ENCODE results near the gene JSRP1.

DNA sequence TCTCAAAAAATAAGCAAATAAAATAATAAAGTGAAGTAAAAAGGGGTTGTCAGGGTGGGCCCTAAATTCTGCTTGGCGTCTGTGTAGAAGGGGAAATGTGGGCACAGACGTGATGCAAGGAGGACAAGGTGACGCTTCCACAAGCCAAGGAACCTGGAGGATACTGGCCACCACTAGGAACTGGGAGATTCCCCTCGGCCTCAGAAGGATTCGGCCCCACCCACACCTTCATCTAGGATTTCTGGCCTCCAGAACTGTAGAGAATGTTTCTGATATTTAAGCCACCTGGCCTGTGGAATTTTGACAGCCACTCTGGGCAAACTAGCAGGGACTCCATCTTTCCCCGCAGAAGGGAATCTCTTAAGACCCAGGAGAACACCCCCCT is 21.2 kb downstream of the JSRP1 start:
- TF ChIP-seq, protein P1, sequence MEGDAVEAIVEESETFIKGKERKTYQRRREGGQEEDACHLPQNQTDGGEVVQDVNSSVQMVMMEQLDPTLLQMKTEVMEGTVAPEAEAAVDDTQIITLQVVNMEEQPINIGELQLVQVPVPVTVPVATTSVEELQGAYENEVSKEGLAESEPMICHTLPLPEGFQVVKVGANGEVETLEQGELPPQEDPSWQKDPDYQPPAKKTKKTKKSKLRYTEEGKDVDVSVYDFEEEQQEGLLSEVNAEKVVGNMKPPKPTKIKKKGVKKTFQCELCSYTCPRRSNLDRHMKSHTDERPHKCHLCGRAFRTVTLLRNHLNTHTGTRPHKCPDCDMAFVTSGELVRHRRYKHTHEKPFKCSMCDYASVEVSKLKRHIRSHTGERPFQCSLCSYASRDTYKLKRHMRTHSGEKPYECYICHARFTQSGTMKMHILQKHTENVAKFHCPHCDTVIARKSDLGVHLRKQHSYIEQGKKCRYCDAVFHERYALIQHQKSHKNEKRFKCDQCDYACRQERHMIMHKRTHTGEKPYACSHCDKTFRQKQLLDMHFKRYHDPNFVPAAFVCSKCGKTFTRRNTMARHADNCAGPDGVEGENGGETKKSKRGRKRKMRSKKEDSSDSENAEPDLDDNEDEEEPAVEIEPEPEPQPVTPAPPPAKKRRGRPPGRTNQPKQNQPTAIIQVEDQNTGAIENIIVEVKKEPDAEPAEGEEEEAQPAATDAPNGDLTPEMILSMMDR (conservative IDR thresholded peaks at IDR 0.05; ENCODE audit: low read length): no peak
- no peak for TF ChIP-seq EZH2phosphoT487 (IDR thresholded peaks at IDR 0.05; ENCODE audit: borderline replicate concordance, low read depth, low read length)
